HepG2 (cell line): Measurements from ENCODE around the gene MRPL10. TPM values are rescaled to one million over a fixed set of nuclear protein-coding genes. Genes with fewer than 3 reads are reported as not detected.

ENCODE experiments used
- DNMT3B ChIP-seq: conservative IDR thresholded peaks from 2 replicates; pipeline ENCODE4 v1.6.1; 2016; ENCODE audit warnings: missing biosample characterization, control low read depth
- MIER2 ChIP-seq: IDR thresholded peaks from 2 replicates; pipeline ENCODE4 v1.6.1; 2016; ENCODE audit warnings: missing biosample characterization, missing genetic modification reagents
- MYNN ChIP-seq: sonication (generic); formaldehyde crosslinking; IDR thresholded peaks from 2 replicates; pipeline ENCODE4 v1.4.0; 2020; ENCODE audit warnings: mild to moderate bottlenecking, low read depth, missing genetic modification reagents
- RAD21 ChIP-seq: fragments of 450-650 bp; formaldehyde crosslinking; IDR thresholded peaks from 2 replicates; pipeline ENCODE4 v1.5.0; 2020; ENCODE audit warnings: mild to moderate bottlenecking
- UBTF ChIP-seq: sonication (generic); formaldehyde crosslinking; IDR thresholded peaks from 2 replicates; pipeline ENCODE4 v1.4.0; 2020; ENCODE audit warnings: mild to moderate bottlenecking, missing genetic modification reagents
- XRCC5 ChIP-seq: fragments of 200-400 bp; formaldehyde crosslinking; optimal IDR thresholded peaks from 2 replicates; pipeline ENCODE3; 2017; ENCODE audit warnings: mild to moderate bottlenecking, low read length
- ZEB1 ChIP-seq: IDR thresholded peaks from 2 replicates; pipeline ENCODE4 v1.6.1; 2012; ENCODE audit warnings: mild to moderate bottlenecking, low read depth, inconsistent platforms; ENCODE audit not compliant: insufficient replicate concordance
- ZFP36L1 ChIP-seq: sonication (generic); formaldehyde crosslinking; IDR thresholded peaks from 2 replicates; pipeline ENCODE4 v1.8.0; 2022; ENCODE audit warnings: mild to moderate bottlenecking, missing genetic modification reagents, moderate library complexity
- ZNF224 ChIP-seq: sonication (generic); formaldehyde crosslinking; IDR thresholded peaks from 2 replicates; pipeline ENCODE4 v1.5.0; 2020; ENCODE audit warnings: mild to moderate bottlenecking, missing genetic modification reagents
- ZNF335 ChIP-seq: sonication (generic); formaldehyde crosslinking; IDR thresholded peaks from 2 replicates; pipeline ENCODE4 v1.4.0; 2020; ENCODE audit warnings: missing genetic modification reagents
- polyA plus RNA-seq, 8 experiments: library from polyadenylated mRNA; depleted of rRNA in 3 of 8; stranded (reverse) in 7 of 8; unstranded in 1 of 8; fragments of >200 nt; fragmentation: Illumina TruSeq in 4 of 8; extraction: Trizol in 4 of 8; gene quantifications; 2 replicates each; pipeline versions ENCODE4 v1.2.1 to v1.2.3, GENCODE V29; 2011 to 2016; ENCODE audit warnings: low read depth in 4 of 8, missing spikeins in 1 of 8, mixed read lengths in 1 of 8; ENCODE audit not compliant: insufficient read depth in 1 of 8
- total RNA-seq, 5 experiments: library from RNA; depleted of rRNA; stranded (reverse); fragments of >200 nt; fragmentation: Illumina TruSeq; extraction: Trizol; gene quantifications; 2 replicates each; pipeline ENCODE4 v1.2.3, GENCODE V29; 2016; ENCODE audit warnings: low read depth in 1 of 5
- TF ChIP-seq, protein P1 (sequence below): sonication (generic); formaldehyde crosslinking; IDR thresholded peaks from 2 replicates; pipeline ENCODE4 v1.4.0; 2020; ENCODE audit warnings: mild to moderate bottlenecking, missing genetic modification reagents, borderline replicate concordance
- TF ChIP-seq, protein P2 (sequence below): sonication (generic); formaldehyde crosslinking; IDR thresholded peaks from 2 replicates; pipeline ENCODE4 v1.4.0; 2020; ENCODE audit warnings: mild to moderate bottlenecking, missing genetic modification reagents

MRPL10 gene
- total and polyA plus RNA-seq, 2 of the 13 experiments (the other 11 are each of a cell fraction or from before 2014, with no cell fraction given), result 56.7 to 149 TPM

DNA sequence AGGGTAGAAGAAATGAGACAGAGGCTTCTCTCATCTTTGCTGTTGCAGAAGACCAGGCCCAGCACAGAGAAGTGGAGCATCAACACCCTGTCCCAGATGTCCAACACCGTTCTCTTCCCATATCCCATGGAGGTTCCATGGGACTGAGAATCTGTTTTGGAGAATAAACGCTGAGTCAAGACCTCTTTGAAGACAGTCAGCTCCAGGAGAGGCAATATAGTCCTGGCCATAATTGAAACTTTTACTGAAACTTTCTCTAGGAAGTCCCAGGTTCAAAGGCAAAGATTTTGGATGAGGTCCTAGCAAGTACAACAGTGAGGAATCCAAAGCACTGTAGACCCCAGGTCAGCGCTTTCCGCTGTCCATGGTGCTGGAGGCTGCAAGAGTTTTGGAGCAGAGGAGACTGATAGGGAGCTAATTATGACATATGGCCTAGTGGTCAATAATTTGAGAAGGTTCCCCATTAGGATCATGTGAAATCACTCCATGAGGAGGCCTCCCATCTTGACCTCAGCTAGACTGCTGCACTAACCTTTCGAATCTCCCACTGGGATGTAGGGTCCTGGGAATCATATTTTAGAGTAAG is 45.7 kb downstream of the MRPL10 start (continued):
- TF ChIP-seq, protein P1, sequence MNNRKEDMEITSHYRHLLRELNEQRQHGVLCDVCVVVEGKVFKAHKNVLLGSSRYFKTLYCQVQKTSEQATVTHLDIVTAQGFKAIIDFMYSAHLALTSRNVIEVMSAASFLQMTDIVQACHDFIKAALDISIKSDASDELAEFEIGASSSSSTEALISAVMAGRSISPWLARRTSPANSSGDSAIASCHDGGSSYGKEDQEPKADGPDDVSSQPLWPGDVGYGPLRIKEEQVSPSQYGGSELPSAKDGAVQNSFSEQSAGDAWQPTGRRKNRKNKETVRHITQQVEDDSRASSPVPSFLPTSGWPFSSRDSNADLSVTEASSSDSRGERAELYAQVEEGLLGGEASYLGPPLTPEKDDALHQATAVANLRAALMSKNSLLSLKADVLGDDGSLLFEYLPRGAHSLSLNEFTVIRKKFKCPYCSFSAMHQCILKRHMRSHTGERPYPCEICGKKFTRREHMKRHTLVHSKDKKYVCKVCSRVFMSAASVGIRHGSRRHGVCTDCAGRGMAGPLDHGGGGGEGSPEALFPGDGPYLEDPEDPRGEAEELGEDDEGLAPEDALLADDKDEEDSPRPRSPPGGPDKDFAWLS (CRISPR knock-in tag), result no peak
- no peak for TF ChIP-seq ZEB1
- TF ChIP-seq UBTF (CRISPR knock-in tag), result no peak
- TF ChIP-seq RAD21, result no peak
- 0 out of 2 replicates have a peak, but pooled peaks have one; percentile 65 for TF ChIP-seq MYNN (CRISPR knock-in tag)
- TF ChIP-seq MIER2 (CRISPR knock-in tag), result peak; percentile 99
- peak; percentile 80 for TF ChIP-seq ZNF335
- no peak for TF ChIP-seq ZNF224 (CRISPR knock-in tag)
- peak; percentile 38 for TF ChIP-seq XRCC5
- peak; percentile 95; the same call in 1 of the 2 replicates for TF ChIP-seq DNMT3B (CRISPR knock-in tag)
- TF ChIP-seq, protein P2, sequence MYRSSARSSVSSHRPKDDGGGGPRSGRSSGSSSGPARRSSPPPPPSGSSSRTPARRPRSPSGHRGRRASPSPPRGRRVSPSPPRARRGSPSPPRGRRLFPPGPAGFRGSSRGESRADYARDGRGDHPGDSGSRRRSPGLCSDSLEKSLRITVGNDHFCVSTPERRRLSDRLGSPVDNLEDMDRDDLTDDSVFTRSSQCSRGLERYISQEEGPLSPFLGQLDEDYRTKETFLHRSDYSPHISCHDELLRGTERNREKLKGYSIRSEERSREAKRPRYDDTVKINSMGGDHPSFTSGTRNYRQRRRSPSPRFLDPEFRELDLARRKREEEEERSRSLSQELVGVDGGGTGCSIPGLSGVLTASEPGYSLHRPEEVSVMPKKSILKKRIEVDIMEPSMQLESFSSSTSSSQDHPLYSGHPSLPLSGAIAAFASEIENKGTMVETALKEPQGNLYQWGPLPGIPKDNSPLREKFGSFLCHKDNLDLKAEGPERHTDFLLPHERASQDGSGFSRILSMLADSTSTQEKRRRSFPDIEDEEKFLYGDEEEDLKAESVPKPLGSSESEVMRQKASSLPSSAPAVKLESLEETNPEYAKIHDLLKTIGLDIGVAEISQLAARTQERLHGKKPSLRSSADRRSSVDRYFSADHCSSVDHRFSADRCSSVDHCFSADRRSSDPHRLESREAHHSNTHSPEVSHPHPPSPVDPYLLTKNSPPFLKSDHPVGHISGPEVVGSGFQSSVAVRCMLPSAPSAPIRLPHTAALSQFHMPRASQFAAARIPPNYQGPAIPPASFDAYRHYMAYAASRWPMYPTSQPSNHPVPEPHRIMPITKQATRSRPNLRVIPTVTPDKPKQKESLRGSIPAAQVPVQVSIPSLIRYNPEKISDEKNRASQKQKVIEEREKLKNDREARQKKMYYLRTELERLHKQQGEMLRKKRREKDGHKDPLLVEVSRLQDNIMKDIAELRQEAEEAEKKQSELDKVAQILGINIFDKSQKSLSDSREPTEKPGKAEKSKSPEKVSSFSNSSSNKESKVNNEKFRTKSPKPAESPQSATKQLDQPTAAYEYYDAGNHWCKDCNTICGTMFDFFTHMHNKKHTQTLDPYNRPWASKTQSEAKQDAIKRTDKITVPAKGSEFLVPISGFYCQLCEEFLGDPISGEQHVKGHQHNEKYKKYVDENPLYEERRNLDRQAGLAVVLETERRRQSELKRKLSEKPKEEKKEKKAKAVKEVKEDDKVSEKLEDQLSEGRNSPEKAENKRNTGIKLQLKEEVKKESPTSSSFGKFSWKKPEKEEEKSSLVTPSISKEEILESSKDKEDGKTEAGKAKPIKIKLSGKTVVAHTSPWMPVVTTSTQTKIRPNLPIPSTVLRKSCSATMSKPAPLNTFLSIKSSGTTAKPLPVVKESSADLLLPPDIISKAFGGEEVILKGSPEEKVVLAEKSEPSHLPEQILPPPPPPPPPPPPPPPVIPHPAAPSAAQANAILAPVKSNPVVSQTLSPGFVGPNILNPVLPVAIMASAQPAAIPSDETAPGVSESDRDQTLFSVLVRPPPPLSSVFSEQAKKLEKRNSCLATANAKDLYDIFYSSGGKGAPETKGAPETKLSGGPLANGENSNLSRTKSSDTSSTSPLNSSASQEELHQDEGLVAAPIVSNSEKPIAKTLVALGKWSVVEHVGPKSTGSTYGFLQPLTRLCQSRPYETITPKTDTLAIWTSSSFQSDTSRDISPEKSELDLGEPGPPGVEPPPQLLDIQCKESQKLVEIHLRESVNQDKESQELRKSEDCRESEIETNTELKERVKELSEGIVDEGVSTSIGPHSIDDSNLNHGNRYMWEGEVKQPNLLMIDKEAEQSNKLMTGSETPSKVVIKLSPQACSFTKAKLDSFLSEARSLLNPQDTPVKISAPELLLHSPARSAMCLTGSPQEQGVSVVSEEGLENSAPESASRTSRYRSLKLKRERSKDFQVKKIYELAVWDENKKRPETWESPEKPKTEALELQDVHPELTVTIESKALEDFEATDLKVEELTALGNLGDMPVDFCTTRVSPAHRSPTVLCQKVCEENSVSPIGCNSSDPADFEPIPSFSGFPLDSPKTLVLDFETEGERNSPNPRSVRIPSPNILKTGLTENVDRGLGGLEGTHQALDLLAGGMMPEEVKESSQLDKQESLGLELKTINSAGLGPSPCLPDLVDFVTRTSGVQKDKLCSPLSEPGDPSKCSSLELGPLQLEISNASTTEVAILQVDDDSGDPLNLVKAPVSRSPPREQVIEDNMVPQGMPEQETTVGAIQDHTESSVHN (CRISPR knock-in tag), result no peak
- TF ChIP-seq ZFP36L1 (CRISPR knock-in tag), result no peak
